GM12891 (cell line): Measurements from ENCODE around the gene LHX1.

Experiments used
- DNase-seq: peaks from one replicate; pipeline ENCODE4 v3.0.0; 2011; ENCODE audit warnings: low spot score; ENCODE audit not compliant: insufficient read length
- FAIRE-seq: peaks from 2 replicates; lab custom pipeline; 2011; peaks lifted over from hg19 to GRCh38; lab: Jason Lieb, UNC
- PAX5 ChIP-seq: IDR thresholded peaks from 2 replicates; pipeline ENCODE4 v1.6.1; 2011; ENCODE audit warnings: low read length, moderate library complexity, mild to moderate bottlenecking; ENCODE audit not compliant: insufficient read depth, severe bottlenecking
- POLR2A ChIP-seq: IDR thresholded peaks from 2 replicates; pipeline ENCODE4 v1.6.1; 2011; ENCODE audit warnings: low read depth, low read length, control low read depth
- POLR2AphosphoS5 ChIP-seq: IDR thresholded peaks from 2 replicates; pipeline ENCODE4 v1.6.1; 2011; ENCODE audit warnings: low read depth, low read length, control low read depth
- POU2F2 ChIP-seq: IDR thresholded peaks from 2 replicates; pipeline ENCODE4 v1.6.1; 2011; ENCODE audit warnings: low read depth, mild to moderate bottlenecking, control low read depth, low read length, moderate library complexity
- SPI1 ChIP-seq: IDR thresholded peaks from 2 replicates; pipeline ENCODE4 v1.6.1; 2011; ENCODE audit warnings: low read depth, low read length, control low read depth
- TAF1 ChIP-seq: IDR thresholded peaks from 2 replicates; pipeline ENCODE4 v1.6.1; 2011; ENCODE audit warnings: low read depth, low read length, control low read depth

Gene LHX1

GRCh38 chr17:36931697-36932382 is 5.4 kb upstream of the LHX1 start:
- no peak for FAIRE-seq
- TF ChIP-seq POU2F2 (no peak), POLR2A (no peak), TAF1 (no peak), POLR2AphosphoS5 (no peak), PAX5 (no peak), SPI1 (no peak)
- no peak for DNase-seq

GRCh38 chr17:36932383-36932693 is 4.9 kb upstream of the LHX1 start:
- no peak for DNase-seq
- no peak for TF ChIP-seq POU2F2
- TF ChIP-seq SPI1 = no peak
- TF ChIP-seq POLR2AphosphoS5 = no peak
- TF ChIP-seq PAX5 = no peak
- FAIRE-seq = no peak

- FAIRE-seq = no peak
- no peak for TF ChIP-seq POLR2AphosphoS5
- no peak for TF ChIP-seq POU2F2
Observed at GRCh38 chr17:36932694-36933511, 4.4 kb upstream of the LHX1 start.

GRCh38 chr17:36933512-36934143 is 3.6 kb upstream of the LHX1 start:
- TF ChIP-seq POLR2AphosphoS5 (no peak), POU2F2 (no peak), TAF1 (no peak), POLR2A (no peak), SPI1 (no peak), PAX5 (no peak)
- DNase-seq = no peak
- FAIRE-seq = no peak

More at GRCh38 chr17:36932694-36933511, 4.4 kb upstream of the LHX1 start:
- DNase-seq = no peak

- no peak for TF ChIP-seq POLR2AphosphoS5
- TF ChIP-seq POLR2A = no peak
- no peak for TF ChIP-seq SPI1
- TF ChIP-seq PAX5 = no peak
- TF ChIP-seq TAF1 = no peak
- no peak for TF ChIP-seq POU2F2
- no peak for FAIRE-seq
- no peak for DNase-seq
Observed at GRCh38 chr17:36934144-36934691, 3.1 kb upstream of the LHX1 start.

GRCh38 chr17:36934692-36935630 is 2.3 kb upstream of the LHX1 start:
- TF ChIP-seq POU2F2 (no peak), TAF1 (no peak), POLR2A (no peak), PAX5 (no peak)
- no peak for FAIRE-seq
- no peak for DNase-seq

- FAIRE-seq (no peak), DNase-seq (no peak)
- no peak for TF ChIP-seq TAF1
- TF ChIP-seq SPI1 = no peak
Observed at GRCh38 chr17:36935671-36936454, 1.4 kb upstream of the LHX1 start.

GRCh38 chr17:36936455-36937000 is 747 bp upstream of the LHX1 start:
- DNase-seq (no peak), FAIRE-seq (no peak)
- TF ChIP-seq POLR2AphosphoS5 (no peak), PAX5 (no peak), POU2F2 (no peak), POLR2A (no peak), SPI1 (no peak), TAF1 (no peak)
